NCI-H1092 treated with DMSO at 0.1 percent for 48 hours (cell line): ENCODE results near the gene C12orf57.
A peak's percentile ranks its signal among the peaks of the same experiment; 100 is the strongest.

Experiments used
- DNase-seq: peaks from one replicate; lab custom pipeline; 2025; lab: John Stamatoyannopoulos, UW

Gene C12orf57

DNA sequence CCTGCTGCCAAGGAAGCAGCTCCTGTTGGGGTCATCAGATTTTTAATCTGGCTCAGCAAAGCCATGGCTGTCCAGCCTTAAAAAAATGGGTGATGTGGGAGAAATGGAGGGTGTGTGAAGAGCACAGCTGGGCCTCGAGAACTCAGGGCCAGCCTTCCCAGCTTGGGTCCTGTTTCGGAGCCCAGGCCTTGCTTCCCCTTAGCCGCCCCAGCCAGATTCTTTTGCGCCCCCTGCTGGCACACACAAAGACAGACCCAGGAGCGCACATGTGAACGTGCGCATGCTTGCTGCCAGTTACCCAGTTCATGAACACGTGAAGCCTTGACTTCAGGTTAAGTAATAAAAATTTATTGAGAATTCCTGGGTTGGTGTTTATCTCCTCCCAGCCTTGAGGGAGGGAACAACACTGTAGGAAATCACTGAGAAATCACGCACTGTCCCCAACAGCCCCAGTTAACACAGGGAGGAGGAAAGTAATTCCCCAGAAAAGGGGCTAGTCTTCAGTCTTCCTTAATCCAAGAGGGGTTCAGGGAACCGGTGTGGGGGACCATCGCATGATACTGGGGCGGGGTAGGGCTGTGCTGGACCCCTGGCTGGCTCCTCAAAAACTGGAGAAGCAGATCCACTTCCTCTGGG, 21.3 kb downstream of the C12orf57 start:
- peak; percentile 20 for DNase-seq

DNA sequence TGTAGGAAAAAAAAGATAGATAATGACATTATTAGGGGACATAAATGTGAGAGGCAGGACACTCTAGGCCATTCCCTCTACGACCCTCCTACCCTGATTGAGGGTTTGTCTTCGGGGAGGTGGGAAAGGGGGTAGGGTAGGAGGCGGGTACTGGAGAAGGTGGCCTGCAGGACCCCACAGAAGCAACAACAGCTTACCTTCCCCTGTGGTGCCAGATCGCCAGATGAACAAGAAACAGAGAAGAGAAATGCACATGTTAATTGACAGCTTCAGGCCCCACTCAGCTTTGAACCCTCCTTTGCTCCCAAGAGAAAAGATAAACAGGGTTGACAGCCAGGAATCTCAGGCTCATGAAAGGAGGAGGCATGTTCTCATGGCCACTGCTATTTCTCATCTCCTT, 21.9 kb downstream of the C12orf57 start:
- DNase-seq = no peak

DNA sequence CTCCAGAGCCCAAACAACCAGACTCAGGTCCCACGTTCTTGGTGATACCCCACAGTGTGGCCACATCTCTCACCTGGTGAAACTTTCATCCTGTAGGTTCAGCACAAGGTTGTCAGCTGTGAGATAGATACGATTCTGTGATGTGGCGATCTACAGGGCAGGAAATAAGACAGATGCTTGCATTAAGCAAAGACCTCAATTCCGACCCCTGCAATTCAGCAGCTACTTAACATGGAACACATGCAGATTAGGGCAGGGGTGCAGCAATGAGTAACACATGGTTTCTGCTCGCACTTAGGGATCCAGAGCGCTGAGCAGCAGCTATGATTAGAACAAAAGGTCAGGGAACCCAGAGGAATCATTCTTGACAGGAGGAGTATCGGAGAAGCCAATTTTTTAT, 22.5 kb downstream of the C12orf57 start:
- no peak for DNase-seq

DNA sequence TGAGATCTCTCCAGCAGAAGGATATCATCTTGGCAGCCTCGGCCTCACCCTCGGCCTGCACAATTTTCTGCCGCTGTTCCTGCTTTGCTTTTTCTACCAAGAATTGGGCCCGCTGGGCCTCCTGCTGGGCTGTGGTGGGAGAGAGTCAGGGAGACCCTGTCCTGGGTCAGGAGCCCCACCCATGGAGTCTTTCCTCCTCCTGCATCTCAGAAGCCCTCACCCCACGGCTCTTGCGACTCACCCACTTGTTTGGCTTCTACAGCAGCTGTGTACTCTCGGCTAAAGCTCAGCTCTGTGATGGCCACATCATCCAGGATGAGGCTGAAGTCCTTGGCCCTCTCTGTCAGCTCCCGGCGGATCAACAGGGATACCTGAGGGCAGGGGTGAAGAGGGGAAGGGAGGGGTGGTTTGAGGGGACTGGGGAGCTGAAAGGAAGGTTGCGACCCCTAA, 23.9 kb downstream of the C12orf57 start:
- no peak for DNase-seq

DNA sequence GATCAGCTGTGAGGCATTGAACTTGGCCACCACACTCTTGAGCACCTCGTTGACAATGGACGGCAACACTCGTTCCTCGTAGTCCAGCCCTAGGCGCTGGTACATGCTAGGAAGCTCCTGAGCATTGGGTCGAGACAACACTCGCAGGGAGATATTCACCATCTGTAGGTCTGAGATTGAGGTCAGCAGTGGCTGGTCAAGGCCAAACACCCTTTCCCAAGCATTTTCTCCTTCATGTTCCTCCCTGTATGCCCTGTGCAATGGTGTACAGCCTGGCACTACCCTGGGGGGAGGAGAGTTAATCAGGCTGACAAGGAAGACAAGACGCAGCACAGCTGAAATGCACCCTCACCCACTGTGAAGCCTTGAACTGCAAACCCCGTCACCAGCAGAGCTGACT, 24.6 kb downstream of the C12orf57 start:
- DNase-seq = no peak

DNA sequence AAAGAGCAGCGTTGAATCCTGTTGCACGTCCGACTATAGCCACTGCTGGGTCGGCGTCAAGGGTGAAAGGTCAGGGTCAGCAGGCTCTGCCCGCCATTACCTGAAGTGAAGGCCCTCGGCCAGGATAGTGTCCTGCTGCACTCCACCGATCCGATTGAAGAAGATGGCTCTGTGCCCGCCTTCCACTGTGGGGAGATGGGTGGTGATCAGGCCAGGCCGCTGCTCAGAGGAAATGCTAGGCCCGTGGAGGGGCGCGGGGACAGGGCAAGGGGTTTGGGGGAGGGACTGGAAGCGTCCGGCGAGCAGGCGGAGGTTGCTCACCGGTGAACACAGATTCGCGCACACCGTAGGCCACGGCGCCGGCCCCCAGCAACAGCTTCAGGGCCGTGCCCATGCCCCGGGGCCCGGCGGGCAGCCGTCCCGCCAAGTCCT, 26.3 kb downstream of the C12orf57 start:
- no peak for DNase-seq

DNA sequence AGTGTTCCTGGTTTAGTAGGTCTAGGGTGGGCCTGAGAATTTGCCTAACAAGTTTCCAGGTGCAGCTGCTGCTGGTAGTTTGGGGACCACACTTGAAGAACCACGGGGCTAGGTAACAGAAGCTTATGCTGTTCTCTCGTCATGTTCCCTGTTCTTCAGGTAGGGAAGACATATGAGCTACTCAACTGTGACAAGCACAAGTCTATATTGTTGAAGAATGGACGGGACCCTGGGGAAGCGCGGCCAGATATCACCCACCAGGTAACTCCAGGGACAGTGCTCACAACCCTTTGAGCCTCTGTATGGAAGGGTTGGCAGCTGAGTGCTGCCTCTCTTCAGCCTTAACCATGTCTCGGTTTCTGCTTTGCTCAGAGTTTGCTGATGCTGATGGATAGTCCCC, 30.4 kb downstream of the C12orf57 start:
- DNase-seq = no peak

DNA sequence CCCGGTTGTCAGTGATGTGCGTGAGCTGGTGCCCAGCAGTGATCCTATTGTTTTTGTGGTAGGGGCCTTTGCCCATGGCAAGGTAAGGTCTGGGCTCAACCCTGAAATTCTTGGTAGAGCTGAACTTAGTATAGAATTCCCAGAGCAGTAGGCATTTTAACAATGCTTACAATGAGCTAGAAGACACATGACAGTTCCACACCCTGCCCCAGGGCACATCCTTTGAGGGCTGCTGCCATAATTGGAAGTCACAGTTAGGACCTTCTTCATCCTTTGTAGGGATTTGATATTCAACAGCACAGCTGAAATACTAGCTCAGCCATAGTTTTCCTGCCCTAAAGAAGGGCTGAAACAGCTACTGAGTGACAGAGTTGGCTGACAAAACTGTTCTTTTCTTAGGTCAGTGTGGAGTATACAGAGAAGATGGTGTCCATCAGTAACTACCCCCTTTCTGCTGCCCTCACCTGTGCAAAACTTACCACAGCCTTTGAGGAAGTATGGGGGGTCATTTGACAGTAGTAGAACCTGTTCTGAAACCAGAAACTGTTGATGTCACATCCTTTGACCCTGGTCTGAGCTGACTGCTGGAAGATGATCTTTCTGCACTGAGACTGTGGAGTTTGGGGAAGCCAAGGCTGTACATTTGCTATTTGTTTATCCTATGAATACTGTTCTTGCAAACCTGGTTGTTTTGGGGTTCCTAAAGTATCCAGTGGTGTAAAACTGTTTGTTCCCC, 31.6 kb downstream of the C12orf57 start:
- DNase-seq = no peak

DNA sequence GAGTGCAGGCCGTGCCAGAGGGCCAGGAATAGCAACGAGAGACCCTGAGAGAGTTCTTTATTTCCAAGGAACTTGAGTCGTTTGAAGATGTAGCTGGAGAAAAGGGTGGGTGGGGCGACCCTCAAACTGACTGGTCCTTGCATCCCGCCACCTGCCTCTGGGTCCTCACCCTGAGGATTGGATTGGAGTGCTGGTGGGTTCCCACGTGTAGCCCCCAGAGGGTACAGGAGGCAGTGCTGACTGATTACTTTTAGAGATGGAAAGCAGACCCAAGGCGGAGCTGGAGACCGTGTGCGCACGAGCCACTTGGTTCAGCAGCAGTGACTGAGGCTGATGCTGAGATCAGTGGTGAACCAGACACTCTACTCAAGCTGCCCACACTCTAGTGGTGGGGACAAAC, 33.8 kb downstream of the C12orf57 start:
- no peak for DNase-seq

DNA sequence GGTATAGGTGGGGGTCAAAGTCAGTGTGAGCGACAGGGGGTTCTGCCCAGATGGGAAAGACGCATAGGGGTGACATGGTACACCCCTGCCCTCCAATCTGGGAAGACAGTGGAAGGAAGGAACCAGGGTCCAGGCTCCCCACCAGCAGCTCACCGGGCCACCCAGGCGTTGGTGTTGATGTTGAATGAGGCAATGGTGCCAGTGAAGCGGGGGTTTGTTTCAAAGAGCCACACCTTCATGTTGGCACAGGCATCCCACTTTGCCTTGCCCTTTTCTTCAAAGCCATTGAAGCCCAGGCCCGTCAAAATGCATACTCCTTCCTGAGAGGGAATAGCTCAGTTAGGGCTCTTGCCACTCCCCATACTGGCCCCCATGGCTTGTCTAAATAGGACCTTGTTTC, 34.4 kb downstream of the C12orf57 start:
- DNase-seq = no peak

DNA sequence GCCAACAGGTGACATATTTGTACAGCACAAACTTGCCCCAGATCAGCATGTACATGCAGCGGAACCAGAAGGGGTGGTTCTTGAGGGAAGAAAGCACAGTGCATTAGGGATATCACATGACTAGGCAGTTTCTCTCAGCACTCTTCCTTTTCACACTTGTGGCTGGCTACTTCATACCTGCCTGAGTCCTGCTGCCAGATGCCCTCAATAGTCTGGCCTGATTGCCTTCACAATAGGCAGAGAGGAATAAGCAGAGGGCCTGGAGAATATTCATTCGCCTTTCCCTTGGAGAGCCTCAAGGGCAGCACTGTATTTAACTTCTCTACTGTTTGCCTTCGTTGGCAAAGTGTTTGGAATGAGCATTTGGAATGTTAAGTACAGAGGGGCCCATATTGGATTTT, 34.8 kb downstream of the C12orf57 start:
- no peak for DNase-seq

DNA sequence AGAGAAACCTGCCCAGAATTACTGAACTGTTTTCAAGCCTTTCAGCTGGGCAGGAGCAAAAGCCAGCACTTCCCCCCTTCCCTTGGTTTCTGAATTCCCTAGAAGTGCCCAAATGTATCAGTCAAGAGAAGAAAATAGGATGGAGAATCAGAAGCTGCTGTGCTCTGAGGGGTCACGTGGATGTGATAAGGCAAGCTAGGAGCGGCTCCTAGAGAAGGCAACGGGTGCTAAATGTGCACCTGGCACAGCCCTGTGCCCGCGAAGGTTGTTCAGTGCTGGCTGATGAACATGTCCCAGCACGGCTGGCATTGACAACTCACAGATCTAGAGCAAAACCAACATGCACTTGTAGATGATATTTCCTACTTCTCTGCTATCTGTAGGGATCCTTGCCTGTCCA, 35.2 kb downstream of the C12orf57 start:
- DNase-seq = no peak

DNA sequence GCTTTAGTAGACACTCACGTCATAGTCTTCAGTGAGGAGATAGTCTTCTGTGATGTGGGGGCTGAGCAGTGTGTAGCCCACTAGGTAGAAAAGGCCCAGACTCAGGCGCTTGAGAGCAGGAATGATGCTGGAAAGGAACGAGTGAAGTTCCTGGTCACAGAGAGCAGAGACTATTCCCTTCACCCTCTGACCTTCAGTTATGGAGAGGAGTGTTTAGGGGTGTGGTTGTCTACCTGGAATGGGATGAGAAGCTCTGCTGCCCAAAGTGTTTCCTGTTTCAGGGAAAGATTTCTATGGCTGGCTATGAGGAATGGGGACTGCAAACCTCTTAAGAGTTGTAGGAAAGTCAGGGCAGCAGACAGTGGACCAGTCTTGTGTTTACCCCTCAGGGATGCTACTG, 35.6 kb downstream of the C12orf57 start:
- DNase-seq = no peak

DNA sequence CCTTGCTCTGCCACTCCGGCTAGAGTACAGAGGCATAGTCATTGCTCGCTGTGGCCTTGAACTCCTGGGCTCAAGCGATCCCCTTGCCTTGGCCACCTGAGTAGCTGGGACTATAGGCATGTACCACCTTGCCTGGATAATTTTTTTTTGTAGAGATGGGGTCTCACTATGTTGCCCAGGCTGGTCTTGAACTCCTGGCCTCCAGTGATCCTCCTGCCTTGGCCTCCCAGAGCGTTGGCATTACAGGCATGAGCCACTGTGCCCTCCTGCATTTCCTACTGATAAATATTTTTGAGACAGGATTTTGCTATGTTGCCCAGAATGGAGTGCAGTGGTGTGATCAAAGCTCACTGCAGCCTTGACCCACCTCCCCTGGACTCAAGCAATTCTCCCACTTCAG, 36.3 kb downstream of the C12orf57 start:
- no peak for DNase-seq

DNA sequence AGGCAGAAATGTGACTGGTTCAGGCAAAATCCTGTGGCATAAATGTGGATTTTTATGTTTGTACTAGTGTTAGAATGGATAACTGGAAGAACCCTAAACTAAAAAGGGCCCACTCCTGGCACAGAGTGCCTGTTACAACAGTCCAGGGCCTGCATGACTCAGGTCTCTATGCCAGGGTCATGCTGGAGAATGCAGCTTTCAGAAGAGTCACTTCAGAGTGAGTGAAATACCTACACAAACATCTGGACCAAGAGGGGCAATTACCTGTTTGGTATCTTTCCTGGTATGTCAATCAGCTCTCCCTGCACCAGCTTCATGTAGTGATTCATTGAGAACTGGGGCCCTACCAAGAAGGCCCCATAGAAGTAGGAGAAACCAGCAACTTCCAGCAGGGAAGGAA, 36.9 kb downstream of the C12orf57 start:
- no peak for DNase-seq

DNA sequence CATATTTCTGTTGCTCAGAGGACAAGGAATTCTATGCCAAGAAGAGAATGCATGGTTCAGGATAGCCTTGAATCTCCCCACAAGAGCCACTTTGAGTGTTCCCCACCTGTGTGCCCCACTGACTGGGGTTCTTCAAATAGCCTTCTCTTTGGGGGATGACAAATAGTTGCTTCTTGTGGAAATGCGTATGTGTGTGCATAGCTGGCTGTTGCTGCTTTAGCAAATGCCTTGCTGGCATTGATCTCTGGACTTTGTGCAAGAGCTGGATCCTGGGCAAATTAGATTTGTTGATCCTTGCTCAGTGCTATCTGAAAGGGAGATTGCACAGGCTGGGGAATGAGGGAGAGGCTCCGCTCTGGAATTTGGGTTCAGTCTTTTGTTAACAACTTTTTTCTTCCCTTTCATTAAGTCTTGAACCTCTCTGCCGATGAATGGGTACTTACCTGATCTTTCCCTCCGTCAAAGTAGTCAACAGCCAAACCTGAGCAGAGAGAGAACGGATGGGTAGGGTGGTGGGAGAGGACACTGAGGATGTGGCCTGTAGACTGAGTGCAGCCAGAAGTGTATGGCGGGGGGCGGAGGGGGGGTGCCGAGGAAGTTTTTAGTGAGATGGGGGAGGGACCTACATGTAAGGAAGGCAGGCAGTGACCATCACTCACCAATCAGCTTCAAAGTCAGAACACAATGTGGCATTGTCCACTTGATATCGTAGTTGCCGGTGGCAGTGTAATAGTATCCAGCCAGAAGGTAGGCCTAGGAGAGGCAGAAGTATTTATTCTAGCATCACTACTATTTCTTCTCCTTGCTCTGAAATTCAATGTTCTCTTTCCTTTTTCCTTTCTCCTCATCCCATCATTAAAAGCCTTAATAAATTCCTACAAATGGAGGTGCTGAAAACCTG, 37.6 kb downstream of the C12orf57 start:
- DNase-seq = no peak

DNA sequence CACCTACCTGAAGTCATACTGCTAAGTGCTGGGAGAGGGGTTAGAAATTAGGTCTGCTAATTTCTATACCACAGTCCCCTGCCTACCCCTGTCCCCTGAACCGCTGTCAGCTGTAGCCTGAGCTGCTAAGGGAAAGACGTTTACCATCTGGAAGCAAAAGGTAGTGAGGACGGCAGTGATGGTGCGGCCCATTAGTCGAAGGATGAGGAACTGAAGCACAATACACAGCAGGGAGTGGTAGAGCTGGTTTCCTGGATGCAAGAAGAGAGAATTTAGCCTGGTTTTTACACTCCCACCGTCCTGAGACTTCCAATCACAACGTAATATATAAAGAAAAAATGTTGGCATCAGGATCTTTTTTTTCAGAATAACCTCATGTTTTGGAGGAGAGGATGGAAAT, 38.7 kb downstream of the C12orf57 start:
- no peak for DNase-seq

DNA sequence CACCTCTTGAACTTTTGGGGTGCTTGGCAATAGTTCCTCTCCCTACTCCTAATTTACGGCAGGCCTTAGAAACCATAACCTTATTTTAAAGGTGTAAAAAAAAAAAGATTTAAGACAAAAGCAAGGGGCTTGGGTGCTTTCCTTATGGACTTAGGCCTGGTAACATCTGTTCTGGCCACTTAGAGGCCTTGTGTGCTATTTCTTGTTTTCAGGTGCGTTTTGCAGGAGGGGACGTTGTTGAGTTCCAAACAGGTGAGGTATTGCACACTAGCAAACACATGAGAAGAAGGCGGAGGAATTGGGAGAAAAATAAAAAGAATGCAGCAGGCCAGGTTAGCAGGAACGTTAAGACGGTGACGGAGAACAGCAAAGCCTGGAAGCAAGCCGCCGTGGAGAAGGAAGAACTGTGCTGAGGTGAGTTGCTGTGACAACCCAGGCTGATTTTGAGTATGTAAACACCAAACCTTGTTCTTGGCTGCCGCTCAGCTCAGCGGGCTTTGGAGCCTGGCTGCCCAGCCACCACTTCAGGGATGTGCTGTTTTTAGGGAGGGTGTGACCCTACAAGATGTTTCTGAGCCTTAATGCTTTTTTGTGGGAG, 44.2 kb downstream of the C12orf57 start:
- no peak for DNase-seq
